HFF-Myc (cell line): ENCODE measurements around the gene URB1.
A peak's percentile ranks its signal among the peaks of the same experiment; 100 is the strongest.

Experiments
- DNase-seq: peaks from one replicate; pipeline ENCODE4 v3.0.0-alpha.2; 2011; ENCODE audit warnings: low read depth; ENCODE audit errors: extremely low read depth
- H3K4me3 ChIP-seq: replicated peaks from 2 replicates; pipeline ENCODE4 v1.5.1; 2011; ENCODE audit warnings: low read depth, mild to moderate bottlenecking, control low read depth, low read length
- TF ChIP-seq, protein P1 (sequence below): IDR thresholded peaks from 2 replicates; pipeline ENCODE4 v1.5.1; 2012; ENCODE audit warnings: mild to moderate bottlenecking, low read depth, low read length, control low read depth; ENCODE audit errors: missing control alignments

The URB1 gene

DNA sequence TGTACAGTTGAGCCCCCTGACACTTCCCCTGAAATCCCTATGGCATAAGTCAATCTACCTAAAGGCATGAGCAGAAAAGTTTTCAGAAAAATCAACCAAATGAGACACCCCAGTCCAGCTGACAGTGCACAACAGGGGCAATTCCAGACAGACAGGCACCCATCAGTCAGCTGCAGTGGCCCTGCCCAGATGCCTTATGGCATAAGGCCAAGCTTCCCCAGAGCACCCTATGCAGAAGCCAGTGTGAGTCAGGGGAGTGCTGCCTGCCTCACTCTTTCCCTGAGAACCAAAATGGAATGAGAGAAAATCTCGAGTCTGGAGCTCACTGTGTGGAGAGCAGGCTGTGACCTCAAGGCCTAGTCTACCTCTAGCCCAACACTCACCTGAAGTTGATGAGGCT, 56.1 kb downstream of the URB1 start:
- no peak for DNase-seq
- no peak overlapping the region for H3K4me3 ChIP-seq
- TF ChIP-seq, protein P1, sequence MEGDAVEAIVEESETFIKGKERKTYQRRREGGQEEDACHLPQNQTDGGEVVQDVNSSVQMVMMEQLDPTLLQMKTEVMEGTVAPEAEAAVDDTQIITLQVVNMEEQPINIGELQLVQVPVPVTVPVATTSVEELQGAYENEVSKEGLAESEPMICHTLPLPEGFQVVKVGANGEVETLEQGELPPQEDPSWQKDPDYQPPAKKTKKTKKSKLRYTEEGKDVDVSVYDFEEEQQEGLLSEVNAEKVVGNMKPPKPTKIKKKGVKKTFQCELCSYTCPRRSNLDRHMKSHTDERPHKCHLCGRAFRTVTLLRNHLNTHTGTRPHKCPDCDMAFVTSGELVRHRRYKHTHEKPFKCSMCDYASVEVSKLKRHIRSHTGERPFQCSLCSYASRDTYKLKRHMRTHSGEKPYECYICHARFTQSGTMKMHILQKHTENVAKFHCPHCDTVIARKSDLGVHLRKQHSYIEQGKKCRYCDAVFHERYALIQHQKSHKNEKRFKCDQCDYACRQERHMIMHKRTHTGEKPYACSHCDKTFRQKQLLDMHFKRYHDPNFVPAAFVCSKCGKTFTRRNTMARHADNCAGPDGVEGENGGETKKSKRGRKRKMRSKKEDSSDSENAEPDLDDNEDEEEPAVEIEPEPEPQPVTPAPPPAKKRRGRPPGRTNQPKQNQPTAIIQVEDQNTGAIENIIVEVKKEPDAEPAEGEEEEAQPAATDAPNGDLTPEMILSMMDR: no peak

DNA sequence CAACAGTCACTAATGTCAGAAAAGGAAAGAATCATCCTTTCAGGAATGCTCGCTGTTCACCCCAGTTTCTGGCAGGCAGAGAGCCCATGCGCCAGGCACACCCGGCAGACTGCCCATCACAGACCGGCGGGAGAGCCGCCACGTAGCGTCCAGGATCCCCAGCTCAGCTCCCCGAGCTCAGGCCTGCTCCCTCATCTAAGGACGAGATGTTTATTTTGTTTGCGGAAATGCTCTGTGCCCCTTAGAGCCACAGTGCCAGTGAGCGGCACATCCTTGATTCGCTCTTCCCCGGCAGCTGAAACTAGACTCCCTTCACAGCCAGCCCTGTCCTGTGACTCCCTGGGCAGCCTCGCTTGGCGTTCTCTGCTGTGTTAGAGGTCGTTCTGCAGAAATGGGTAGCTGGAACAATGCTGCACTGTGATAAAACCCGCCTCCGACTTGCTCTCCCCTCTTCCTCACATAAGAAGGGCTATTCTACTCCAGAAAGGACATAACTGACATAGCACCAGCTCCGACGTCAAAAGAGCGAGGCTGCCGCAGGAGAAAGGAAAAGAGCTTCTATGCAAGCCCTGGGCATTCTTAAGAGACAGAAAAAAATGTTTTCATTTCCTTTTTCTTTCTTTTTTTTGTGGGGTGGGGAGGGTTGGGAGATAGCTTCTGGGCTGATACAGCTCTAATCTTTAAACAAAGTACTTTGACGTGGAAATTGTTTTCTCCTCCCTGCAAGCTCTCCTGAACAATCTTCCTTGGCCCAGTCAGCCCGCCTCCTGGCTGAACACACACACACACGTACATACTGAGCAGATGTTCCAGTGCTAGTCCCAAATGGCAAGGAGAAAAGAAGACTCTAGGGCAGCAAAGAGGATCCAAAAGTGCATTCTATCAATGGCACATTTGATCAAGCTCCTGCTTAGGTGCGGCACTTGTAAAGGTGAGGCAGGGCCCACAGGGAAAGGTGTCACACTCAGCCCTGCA, 56.9 kb downstream of the URB1 start:
- TF ChIP-seq, protein P1: no peak
- H3K4me3 ChIP-seq: no peak overlapping the region
- DNase-seq: no peak

DNA sequence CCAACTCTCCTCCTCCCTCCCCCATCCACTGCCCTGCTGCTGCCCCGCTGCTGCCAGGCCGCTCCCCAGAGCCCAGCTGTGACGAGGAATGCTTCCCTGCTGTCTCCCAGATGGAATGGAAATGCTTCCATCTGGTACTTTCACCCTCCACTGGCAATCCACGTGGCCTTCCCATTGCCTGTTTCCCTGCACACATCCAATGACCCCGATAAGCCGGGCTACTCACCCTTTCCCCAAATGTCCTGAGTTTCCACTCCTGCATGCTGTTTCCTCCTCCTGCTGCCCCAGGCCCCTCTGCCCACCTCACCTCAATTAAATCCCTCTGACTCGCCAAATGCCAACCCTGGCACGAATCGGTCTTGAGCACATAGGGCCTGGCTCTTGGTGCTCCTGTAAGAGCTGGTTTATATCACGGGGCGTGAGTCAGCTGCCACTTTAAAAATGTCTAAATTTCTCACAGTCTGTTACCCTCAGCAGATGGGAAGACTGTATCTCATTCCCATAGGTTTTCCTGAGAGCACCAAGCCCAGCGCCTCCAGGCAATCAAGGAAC, 57.8 kb downstream of the URB1 start:
- H3K4me3 ChIP-seq: no peak overlapping the region
- TF ChIP-seq, protein P1: no peak
- peak; percentile 33 for DNase-seq

DNA sequence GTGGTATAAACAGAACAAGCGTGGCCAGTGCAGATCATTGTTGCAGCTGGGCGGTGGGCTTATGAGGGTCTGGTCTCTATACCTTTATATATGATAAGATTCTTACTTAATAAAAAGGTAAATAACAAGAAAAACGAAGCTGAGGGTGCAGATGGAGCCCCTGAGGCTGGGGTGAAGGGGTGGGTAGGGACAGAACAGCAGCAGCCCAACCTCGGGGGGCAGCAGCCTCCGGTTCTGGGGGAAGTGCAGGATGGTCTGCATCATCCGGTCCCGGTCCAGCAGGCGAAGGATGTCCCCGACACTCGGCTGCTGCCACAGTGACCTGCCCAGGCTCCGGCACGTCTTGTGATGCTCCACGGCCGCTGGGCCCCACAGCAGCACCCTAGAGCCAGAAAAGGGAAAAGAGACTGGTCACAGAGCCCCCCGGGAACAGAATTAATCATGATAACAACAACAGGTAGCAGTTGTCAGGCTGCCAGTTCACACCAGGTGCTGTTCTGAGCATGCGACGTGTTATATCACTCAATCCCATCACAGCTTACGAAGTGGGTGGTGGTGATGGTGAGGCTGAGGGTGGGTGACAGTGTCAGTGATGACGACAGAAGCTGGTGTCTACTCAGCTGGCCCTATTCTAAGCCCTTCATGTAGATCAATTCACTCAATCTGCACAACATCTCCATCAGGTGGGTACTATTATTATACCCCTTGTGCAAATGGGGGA, 58.7 kb downstream of the URB1 start:
- no peak overlapping the region for H3K4me3 ChIP-seq
- TF ChIP-seq, protein P1: no peak
- DNase-seq: no peak

DNA sequence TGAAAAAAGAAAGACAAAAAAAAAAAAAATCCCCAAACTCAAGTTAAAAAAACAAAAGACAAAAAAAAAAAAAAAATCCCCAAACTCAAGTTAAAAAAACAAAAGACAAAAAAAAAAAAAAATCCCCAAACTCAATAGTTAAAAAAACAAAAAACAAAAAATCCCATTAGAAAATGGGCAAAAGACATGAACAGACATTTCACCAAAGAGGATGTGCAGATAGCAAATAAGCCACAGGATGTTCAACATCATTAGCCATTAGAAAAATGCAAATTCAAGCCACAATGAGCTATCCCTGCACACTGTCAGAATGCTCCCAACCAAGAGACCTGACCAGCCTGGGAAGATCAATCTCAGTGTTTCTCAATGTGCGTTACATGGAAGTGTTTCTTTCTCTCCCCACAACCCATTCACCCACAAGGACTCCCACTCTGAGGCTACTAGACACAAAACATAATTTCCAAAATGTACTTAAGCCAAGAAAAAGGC, 60.3 kb downstream of the URB1 start:
- TF ChIP-seq, protein P1: no peak
- H3K4me3 ChIP-seq: no peak overlapping the region
- DNase-seq: no peak

DNA sequence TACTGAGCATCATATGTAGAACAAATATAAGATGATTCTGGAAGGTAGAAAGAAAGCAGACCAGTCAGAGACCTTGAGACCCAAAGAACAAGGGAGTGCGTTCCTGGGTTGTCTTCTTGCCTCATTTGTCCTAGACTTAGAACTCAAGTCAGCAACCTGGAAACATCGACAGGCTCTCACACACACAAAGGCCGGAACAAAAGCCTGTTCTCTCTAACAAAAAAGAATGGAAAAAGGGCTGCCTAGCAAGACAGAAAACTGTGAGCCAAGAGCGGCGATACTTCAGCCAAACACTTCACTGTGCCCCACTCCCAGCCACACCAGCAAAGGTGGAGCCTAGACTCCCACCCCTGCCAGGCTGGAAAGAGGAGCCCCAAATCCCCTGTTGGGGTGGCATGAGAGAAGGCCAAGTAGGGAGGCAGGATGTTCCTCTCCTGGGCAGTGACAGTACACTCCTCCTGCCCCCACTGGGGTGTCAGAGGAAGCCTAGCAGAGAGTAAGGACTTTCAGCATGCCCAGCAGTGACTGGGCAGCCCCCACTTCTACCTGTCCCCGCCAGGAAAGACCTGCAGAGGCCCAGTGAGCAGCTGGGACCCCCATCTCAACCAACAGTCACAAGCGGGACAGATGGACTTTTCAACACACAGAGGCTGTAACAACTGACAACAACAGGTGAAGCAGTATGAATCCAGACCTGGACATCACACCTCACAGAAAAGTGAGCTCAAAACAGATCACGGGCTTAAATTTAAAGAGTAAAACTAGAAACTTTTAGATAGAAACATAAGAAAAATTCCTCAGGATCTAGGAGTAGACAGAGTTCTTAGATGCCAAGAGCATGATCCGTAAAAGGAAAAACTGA, 61.1 kb downstream of the URB1 start:
- no peak overlapping the region for H3K4me3 ChIP-seq
- DNase-seq: no peak
- TF ChIP-seq, protein P1: no peak
